Stimulated activated CD8-positive, alpha-beta memory T cell treated with anti-CD3 and anti-CD28 coated beads, Interleukin-12 subunit alpha, Interleukin-12 subunit beta, amount 100 ng/mL, for 24 hours (primary cell): Measurements from ENCODE around the gene PCDHGA3.
"Not testable (repeated sequence)": the region's sequence is repeated elsewhere in the genome, so short reads cannot be mapped to it uniquely, and the experiment has no call there.

ENCODE experiments used
- DNase-seq: peaks from one replicate; pipeline ENCODE4 v3.0.0-alpha.2; 2020; ENCODE audit errors: extremely low read depth

Gene PCDHGA3

GRCh38 chr5:141382469-141383294 lies 39.1 kb downstream of the PCDHGA3 start, which contains the start of gene PCDHGA7:
TSS of gene PCDHGA7 (plus strand) at chr5:141382742. CDS start at chr5:141382900, 158 bp downstream.
- DNase-seq, result no peak

- DNase-seq, result no peak
These were observed 39.7 kb downstream of the PCDHGA3 start for GRCh38 chr5:141383345-141383744.

- no peak for DNase-seq
These were observed 41.0 kb downstream of the PCDHGA3 start for GRCh38 chr5:141384471-141385267.

GRCh38 chr5:141387557-141388311 lies 44.1 kb downstream of the PCDHGA3 start, which contains the start of gene PCDHGB4:
TSS of gene PCDHGB4 (plus strand) at chr5:141387698. CDS start at chr5:141387885, 187 bp downstream.
- DNase-seq, result not testable (repeated sequence)

- no peak for DNase-seq
These were observed 45.0 kb downstream of the PCDHGA3 start for GRCh38 chr5:141388661-141389060.

DNA sequence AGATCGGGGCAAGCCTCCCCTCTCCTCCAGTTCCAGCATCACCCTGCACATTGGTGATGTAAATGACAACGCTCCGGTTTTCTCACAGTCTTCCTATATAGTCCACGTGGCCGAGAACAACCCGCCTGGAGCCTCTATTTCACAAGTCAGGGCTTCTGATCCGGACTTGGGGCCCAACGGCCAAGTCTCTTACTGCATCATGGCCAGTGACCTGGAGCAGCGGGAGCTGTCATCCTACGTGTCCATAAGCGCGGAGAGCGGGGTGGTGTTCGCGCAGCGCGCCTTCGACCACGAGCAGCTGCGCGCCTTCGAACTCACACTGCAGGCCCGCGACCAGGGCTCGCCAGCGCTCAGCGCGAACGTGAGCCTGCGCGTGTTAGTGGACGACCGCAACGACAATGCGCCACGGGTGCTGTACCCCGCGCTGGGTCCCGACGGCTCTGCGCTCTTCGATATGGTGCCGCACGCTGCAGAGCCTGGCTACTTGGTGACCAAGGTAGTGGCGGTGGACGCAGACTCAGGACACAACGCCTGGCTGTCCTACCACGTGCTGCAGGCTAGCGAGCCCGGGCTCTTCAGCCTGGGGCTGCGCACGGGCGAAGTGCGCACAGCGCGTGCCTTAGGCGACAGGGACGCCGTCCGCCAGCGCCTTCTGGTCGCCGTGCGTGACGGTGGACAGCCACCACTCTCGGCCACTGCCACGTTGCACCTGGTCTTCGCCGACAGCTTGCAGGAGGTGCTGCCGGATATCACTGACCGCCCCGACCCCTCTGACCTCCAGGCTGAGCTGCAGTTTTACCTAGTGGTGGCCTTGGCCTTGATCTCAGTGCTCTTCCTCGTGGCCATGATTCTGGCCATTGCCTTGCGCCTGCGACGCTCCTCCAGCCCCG lies 45.8 kb downstream of the PCDHGA3 start:
- DNase-seq, result no peak

- DNase-seq, result no peak
These were observed 49.0 kb downstream of the PCDHGA3 start, which contains the start of gene PCDHGA8 for GRCh38 chr5:141392429-141393198. TSS of gene PCDHGA8 (plus strand) at chr5:141392633. CDS start at chr5:141392814, 181 bp downstream.

DNA sequence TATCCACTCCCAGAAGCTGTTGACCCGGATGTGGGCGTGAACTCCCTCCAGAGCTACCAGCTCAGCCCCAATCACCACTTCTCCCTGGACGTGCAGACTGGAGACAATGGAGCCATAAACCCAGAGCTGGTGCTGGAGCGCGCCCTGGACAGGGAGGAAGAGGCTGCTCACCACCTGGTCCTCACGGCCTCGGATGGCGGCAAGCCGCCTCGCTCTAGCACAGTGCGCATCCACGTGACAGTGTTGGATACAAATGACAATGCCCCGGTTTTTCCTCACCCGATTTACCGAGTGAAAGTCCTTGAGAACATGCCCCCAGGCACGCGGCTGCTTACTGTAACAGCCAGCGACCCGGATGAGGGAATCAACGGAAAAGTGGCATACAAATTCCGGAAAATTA lies 49.6 kb downstream of the PCDHGA3 start:
- DNase-seq, result no peak

GRCh38 chr5:141394401-141395187 lies 51.0 kb downstream of the PCDHGA3 start:
- not testable (repeated sequence) for DNase-seq
